Measurements from ENCODE around the gene YAF2. TPM values are rescaled to one million over a fixed set of nuclear protein-coding genes. Genes with fewer than 3 reads are reported as not detected.
A peak's percentile ranks its signal among the peaks of the same experiment; 100 is the strongest.

Gene YAF2
- total RNA-seq (10 to 100 TPM; 82.0 to 93.9 (median 87.2) TPM), polyA plus RNA-seq (42.6 TPM)
- long read RNA-seq, donor 1, transcript YAF2-203 (4 exons, 2,076 nt) = major isoform, 23 of 69 reads
- long read RNA-seq, donor 1, partial matches to known transcripts = 20 of 69 reads
- long read RNA-seq, donor 1, other reads (novel, unspliced or antisense) = 23 of 69 reads
- long read RNA-seq, donor 2, transcript YAF2-203 (4 exons, 2,076 nt) = major isoform, 18 of 34 reads
- long read RNA-seq, donor 2, partial matches to known transcripts = 6 of 34 reads
- long read RNA-seq, donor 2, other reads (novel, unspliced or antisense) = 9 of 34 reads
- long read RNA-seq, donor 3, transcript YAF2-203 (4 exons, 2,076 nt) = major isoform, 7 of 52 reads
- long read RNA-seq, donor 3, partial matches to known transcripts = 11 of 52 reads
- long read RNA-seq, donor 3, other reads (novel, unspliced or antisense) = 31 of 52 reads
- long read RNA-seq, donor 4, transcript YAF2-203 (4 exons, 2,076 nt) = major isoform, 15 of 55 reads
- long read RNA-seq, donor 4, partial matches to known transcripts = 5 of 55 reads
- long read RNA-seq, donor 4, other reads (novel, unspliced or antisense) = 32 of 55 reads

DNA sequence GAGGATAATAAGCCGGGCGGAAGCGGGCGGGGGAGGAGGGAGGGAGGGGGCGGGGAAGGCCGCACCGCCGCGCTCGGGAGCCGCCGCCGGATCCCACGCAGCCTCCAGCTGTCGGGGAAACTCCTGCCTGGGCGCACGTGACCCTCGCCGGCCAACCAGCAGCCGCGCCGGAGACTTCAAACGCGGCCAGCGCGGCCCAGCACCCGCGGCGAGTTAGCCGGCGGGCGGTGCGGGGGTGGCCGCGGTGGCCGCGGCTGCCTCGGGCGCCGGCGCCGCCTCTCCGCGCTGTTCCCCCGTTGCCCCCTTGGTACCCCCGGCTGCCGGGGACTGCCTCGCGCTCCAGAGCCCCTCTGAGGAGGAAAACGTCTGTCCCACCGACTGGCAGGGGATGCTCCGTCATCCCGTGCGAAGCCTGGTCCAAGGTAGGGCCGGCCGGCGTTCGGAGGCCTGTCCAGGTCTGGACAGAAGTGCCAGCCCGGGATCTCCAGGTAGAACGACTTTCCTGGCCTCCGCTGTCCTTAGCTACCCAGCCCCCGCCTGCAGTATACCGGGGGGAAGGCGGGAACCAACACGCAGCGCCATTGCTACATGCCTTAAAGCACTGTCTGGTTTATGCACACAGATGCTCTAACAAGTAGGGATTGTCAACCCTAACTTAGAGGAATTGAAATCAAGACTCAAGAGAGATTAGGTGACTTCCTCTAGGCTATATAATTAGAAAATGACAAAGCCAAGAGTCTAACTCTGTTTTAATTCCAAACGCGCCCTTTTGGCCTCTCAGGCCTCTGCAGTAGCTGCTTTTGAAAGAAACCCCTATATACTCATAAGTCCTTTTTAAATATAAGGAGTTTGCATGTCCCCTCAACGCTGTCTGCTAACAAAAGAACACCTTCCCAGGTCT is at the start of gene YAF2:
YAF2 (minus strand) TSS at position 9 of the 901 bp plus-strand sequence. CDS start 68 bp downstream, outside the sequence.
- 2% methylated on average over 69 of the region's 69 CpGs for WGBS
- intact Hi-C loops (cut with DNase I) = loop anchor here in 2 of 4 donors (10.0 kb wide), 2 partner anchors 86 to 94 kb away; partner anchors contain the start of genes PPHLN1 (in 2 of the 2), ZCRB1 (in 2 of the 2) and GXYLT1 (in 1 of the 2)
- ATAC-seq = peak; percentile 94 to 95

GRCh38 chr12:42286741-42287140 is 48.7 kb upstream of the YAF2 start:
- DNase-seq = no peak
- Histone ChIP-seq H3K9me3 (ENCODE audit: control insufficient read depth, low read length) (no peaks in the 10 kb centered on the region), H3K27ac (ENCODE audit: low read length) (no peak overlapping the region), H3K4me3 (ENCODE audit: low read length) (no peak overlapping the region), H3K4me1 (ENCODE audit: control insufficient read depth, insufficient read depth, low read length) (no peaks in the 10 kb centered on the region), H3K27me3 (ENCODE audit: control insufficient read depth, insufficient read depth) (no peaks in the 10 kb centered on the region)
- ATAC-seq = no peak
- intact Hi-C loops (cut with DNase I) = no loop called here
- WGBS = 90% methylated on average over 26 of the region's 26 CpGs

More for the DNA sequence above, at the start of gene YAF2:
- Histone ChIP-seq H3K9me3 (ENCODE audit: control insufficient read depth, low read length) (no peaks in the 10 kb centered on the region), H3K4me3 (ENCODE audit: low read length) (peak within 1 kb of the TSS; percentile 97), H3K4me1 (ENCODE audit: control insufficient read depth, insufficient read depth, low read length) (peaks cover 4% of the 10 kb centered on the region), H3K27me3 (ENCODE audit: control insufficient read depth, insufficient read depth) (no peaks in the 10 kb centered on the region), H3K27ac (ENCODE audit: low read length) (peak within 1 kb of the TSS; percentile 97)
- DNase-seq = peak; percentile 92 to 96 (median 96)

DNA sequence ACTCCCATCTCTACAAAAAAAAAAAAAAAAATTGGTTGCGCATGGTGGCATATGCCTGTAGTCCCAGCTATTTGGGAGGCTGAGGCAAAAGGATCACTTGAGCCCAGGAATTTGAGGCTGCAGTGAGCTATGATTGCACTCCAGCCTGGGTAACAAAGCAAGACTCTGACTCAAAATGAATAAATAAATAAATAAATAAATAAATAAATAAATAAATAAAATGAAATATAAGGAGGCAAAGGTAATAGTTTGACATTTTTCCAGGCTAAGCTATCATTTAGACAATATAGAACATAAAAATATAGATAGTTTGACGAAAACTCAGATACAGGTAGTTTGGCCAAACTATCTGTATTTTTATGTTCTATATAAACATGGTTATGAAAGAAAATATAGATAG is 47.4 kb upstream of the YAF2 start:
- WGBS = 98% methylated on average over 2 of the region's 2 CpGs
- Histone ChIP-seq H3K9me3 (ENCODE audit: control insufficient read depth, low read length) (no peaks in the 10 kb centered on the region), H3K4me1 (ENCODE audit: control insufficient read depth, insufficient read depth, low read length) (no peaks in the 10 kb centered on the region), H3K4me3 (ENCODE audit: low read length) (no peak overlapping the region), H3K27me3 (ENCODE audit: control insufficient read depth, insufficient read depth) (no peaks in the 10 kb centered on the region), H3K27ac (ENCODE audit: low read length) (no peak overlapping the region)
- no peak for DNase-seq
- no peak for ATAC-seq
- intact Hi-C loops (cut with DNase I) = no loop called here

- no peaks in the 10 kb centered on the region for H3K4me1 ChIP-seq (ENCODE audit: control insufficient read depth, insufficient read depth, low read length)
- 75% methylated on average over 2 of the region's 2 CpGs for WGBS
- intact Hi-C loops (cut with DNase I) = no loop called here
- no peak overlapping the region for H3K4me3 ChIP-seq (ENCODE audit: low read length)
- no peaks in the 10 kb centered on the region for H3K27me3 ChIP-seq (ENCODE audit: control insufficient read depth, insufficient read depth)
- H3K27ac ChIP-seq (ENCODE audit: low read length) = no peak overlapping the region
- ATAC-seq = no peak
- DNase-seq = no peak
- H3K9me3 ChIP-seq (ENCODE audit: control insufficient read depth, low read length) = no peaks in the 10 kb centered on the region
Measured at GRCh38 chr12:42284876-42285275, 46.8 kb upstream of the YAF2 start.

DNA sequence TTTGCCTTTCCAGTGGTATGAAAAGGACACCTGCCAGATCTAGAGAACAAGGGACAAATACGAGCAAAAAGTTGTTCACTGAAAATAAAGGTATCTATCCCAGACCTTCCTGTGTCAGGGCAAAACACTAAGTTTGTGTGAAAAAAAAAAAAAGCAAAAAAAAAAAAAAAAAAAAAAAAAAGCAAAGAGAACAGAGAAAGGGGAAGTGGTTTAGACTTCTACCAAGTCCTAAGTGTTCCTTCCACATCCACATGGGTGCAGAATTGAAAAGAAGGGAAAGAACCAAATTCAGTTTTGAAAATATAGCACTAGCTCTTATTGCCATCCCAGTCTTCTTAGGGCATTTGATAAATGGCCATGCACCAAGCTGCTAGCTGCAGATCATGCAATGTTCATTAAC is 46.1 kb upstream of the YAF2 start:
- H3K27ac ChIP-seq (ENCODE audit: low read length) = no peak overlapping the region
- H3K4me1 ChIP-seq (ENCODE audit: control insufficient read depth, insufficient read depth, low read length) = no peaks in the 10 kb centered on the region
- WGBS = 76% methylated on average over 1 of the region's 1 CpG
- no peaks in the 10 kb centered on the region for H3K9me3 ChIP-seq (ENCODE audit: control insufficient read depth, low read length)
- DNase-seq = no peak
- H3K4me3 ChIP-seq (ENCODE audit: low read length) = no peak overlapping the region
- intact Hi-C loops (cut with DNase I) = no loop called here
- H3K27me3 ChIP-seq (ENCODE audit: control insufficient read depth, insufficient read depth) = no peaks in the 10 kb centered on the region
- ATAC-seq = no peak

DNA sequence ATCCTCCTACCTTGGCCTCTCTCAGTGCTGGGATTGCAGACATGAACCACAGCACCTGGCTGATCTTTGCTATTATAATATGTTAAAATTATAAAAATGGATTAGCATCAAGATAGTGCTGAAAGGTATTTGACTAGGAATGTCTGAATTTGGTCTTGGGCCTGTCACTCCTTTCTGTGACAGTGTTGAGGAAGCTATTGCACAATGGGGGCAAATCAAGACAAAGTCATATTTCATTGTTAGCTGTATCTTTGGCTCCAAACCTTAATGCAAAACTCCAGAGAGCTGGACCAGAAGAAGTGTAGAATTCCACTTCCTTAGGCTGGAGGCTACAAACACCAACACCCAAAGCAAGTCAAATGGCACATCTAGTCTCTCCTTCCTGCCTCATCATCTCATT is 45.7 kb upstream of the YAF2 start:
- Histone ChIP-seq H3K27me3 (ENCODE audit: control insufficient read depth, insufficient read depth) (no peaks in the 10 kb centered on the region), H3K4me1 (ENCODE audit: control insufficient read depth, insufficient read depth, low read length) (no peaks in the 10 kb centered on the region), H3K4me3 (ENCODE audit: low read length) (no peak overlapping the region), H3K9me3 (ENCODE audit: control insufficient read depth, low read length) (no peaks in the 10 kb centered on the region), H3K27ac (ENCODE audit: low read length) (no peak overlapping the region)
- ATAC-seq = no peak
- no peak for DNase-seq
- intact Hi-C loops (cut with DNase I) = no loop called here

DNA sequence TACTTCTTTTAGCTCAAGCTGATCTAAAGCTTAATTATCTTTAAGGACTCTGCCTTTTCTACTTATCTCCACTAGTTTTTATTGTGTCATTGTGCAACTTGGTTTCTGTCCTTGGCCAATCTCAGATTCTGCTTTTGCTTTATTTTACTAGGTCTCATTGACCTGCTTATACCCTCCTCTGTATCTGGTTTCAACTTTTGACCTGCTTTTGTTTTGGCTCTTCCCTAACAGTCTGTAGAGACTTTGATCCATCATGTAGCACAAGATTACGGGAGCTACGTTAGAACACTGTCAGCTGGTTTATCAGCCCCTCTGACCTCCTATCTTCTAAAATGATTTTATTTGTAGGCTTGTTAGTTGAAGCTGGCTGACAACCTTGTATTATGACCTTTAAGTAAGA is 44.2 kb upstream of the YAF2 start:
- no peaks in the 10 kb centered on the region for H3K9me3 ChIP-seq (ENCODE audit: control insufficient read depth, low read length)
- intact Hi-C loops (cut with DNase I) = no loop called here
- H3K27ac ChIP-seq (ENCODE audit: low read length) = no peak overlapping the region
- no peaks in the 10 kb centered on the region for H3K4me1 ChIP-seq (ENCODE audit: control insufficient read depth, insufficient read depth, low read length)
- WGBS = 36% methylated on average over 2 of the region's 2 CpGs
- H3K27me3 ChIP-seq (ENCODE audit: control insufficient read depth, insufficient read depth) = no peaks in the 10 kb centered on the region
- no peak overlapping the region for H3K4me3 ChIP-seq (ENCODE audit: low read length)
- ATAC-seq = no peak
- no peak for DNase-seq

GRCh38 chr12:42281844-42282243 is 43.8 kb upstream of the YAF2 start:
- intact Hi-C loops (cut with DNase I) = no loop called here
- ATAC-seq (no peak), DNase-seq (no peak)
- H3K27me3 ChIP-seq (ENCODE audit: control insufficient read depth, insufficient read depth) = no peaks in the 10 kb centered on the region
- 79% methylated on average over 3 of the region's 3 CpGs for WGBS
- no peak overlapping the region for H3K27ac ChIP-seq (ENCODE audit: low read length)
- H3K9me3 ChIP-seq (ENCODE audit: control insufficient read depth, low read length) = no peaks in the 10 kb centered on the region
- no peaks in the 10 kb centered on the region for H3K4me1 ChIP-seq (ENCODE audit: control insufficient read depth, insufficient read depth, low read length)
- no peak overlapping the region for H3K4me3 ChIP-seq (ENCODE audit: low read length)

DNA sequence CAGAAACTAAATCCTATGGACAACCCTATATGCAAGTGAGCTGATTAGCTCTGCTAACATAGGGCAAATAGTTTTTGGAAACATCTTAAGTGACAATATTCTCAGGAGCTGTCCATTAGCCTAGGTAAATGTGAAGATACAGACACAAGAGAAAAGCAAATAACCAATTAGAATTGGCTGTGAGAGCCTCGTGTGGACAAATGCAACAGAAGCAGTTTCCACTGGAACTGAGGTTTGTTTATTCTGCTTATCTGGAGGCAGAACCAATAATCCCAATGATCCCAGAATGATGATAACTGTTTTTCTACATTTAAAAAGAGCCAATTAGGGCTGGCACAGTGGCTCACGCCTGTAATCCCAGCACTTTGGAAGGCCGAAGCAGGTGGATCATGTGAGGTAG is 43.2 kb upstream of the YAF2 start:
- Histone ChIP-seq H3K27ac (ENCODE audit: low read length) (no peak overlapping the region), H3K4me3 (ENCODE audit: low read length) (no peak overlapping the region), H3K4me1 (ENCODE audit: control insufficient read depth, insufficient read depth, low read length) (no peaks in the 10 kb centered on the region), H3K9me3 (ENCODE audit: control insufficient read depth, low read length) (no peaks in the 10 kb centered on the region), H3K27me3 (ENCODE audit: control insufficient read depth, insufficient read depth) (no peaks in the 10 kb centered on the region)
- intact Hi-C loops (cut with DNase I) = no loop called here
- DNase-seq = no peak
- no peak for ATAC-seq
- 59% methylated on average over 3 of the region's 3 CpGs for WGBS

GRCh38 chr12:42278128-42278510 is 40.1 kb upstream of the YAF2 start:
- H3K27me3 ChIP-seq (ENCODE audit: control insufficient read depth, insufficient read depth) = no peaks in the 10 kb centered on the region
- no peak overlapping the region for H3K4me3 ChIP-seq (ENCODE audit: low read length)
- no peaks in the 10 kb centered on the region for H3K4me1 ChIP-seq (ENCODE audit: control insufficient read depth, insufficient read depth, low read length)
- H3K9me3 ChIP-seq (ENCODE audit: control insufficient read depth, low read length) = no peaks in the 10 kb centered on the region
- intact Hi-C loops (cut with DNase I) = no loop called here
- no peak for DNase-seq
- no peak overlapping the region for H3K27ac ChIP-seq (ENCODE audit: low read length)
- no peak for ATAC-seq
